MCF 10A (cell line): ENCODE measurements around the gene RAP1A. TPM values are rescaled to one million over a fixed set of nuclear protein-coding genes. Genes with fewer than 3 reads are reported as not detected.
"Not testable (repeated sequence)": the region's sequence is repeated elsewhere in the genome, so short reads cannot be mapped to it uniquely, and the experiment has no call there.

Experiments
- BruUV-seq: library from RNA; stranded (reverse); fragments of 400-500 nt; replicated peaks from 2 replicates; lab custom pipeline; 2021; lab: Mats Ljungman, UMichigan
- CTCF ChIA-PET: fragments of 300-600 bp; sonication (Branson Sonifier 250); formaldehyde crosslinking; extraction: SDS; loops from one replicate; lab custom pipeline; 2021; ENCODE audit warnings: antibody characterized with exemption, inconsistent platforms; lab: Yijun Ruan, JAX
- POLR2A ChIA-PET: fragments of 300-600, 350-650 bp; sonication (Branson Sonifier 250); formaldehyde crosslinking; extraction: SDS; loops from one replicate; lab custom pipeline; 2020; ENCODE audit warnings: antibody characterized with exemption, inconsistent platforms; lab: Yijun Ruan, JAX
- DNase-seq: peaks from one replicate; pipeline ENCODE4 v3.0.0-alpha.2; 2018; ENCODE audit not compliant: unreplicated experiment
- H3K27ac Mint-ChIP-seq: one replicate; pipeline ENCODE4 v1.8.0; 2022; ENCODE audit warnings: mild to moderate bottlenecking, low read depth, mixed read lengths; ENCODE audit not compliant: unreplicated experiment
- H3K27me3 Mint-ChIP-seq: one replicate; pipeline ENCODE4 v1.8.0; 2022; ENCODE audit warnings: mixed read lengths; ENCODE audit not compliant: insufficient read depth, unreplicated experiment
- H3K36me3 Mint-ChIP-seq: one replicate; pipeline ENCODE4 v1.8.0; 2022; ENCODE audit warnings: mild to moderate bottlenecking, moderate library complexity, mixed read lengths; ENCODE audit not compliant: insufficient read depth, unreplicated experiment
- H3K4me1 Mint-ChIP-seq: one replicate; pipeline ENCODE4 v1.8.0; 2022; ENCODE audit warnings: mixed read lengths; ENCODE audit not compliant: insufficient read depth, unreplicated experiment
- H3K4me3 Mint-ChIP-seq: one replicate; pipeline ENCODE4 v1.8.0; 2022; ENCODE audit warnings: mild to moderate bottlenecking, moderate library complexity, mixed read lengths; ENCODE audit not compliant: unreplicated experiment
- H3K9me3 Mint-ChIP-seq: one replicate; pipeline ENCODE4 v1.8.0; 2022; ENCODE audit warnings: mixed read lengths; ENCODE audit not compliant: unreplicated experiment
- CTCF ChIP-seq: fragments of 200-600 bp; IDR thresholded peaks from one replicate; pipeline ENCODE4 v1.8.0; 2022; ENCODE audit warnings: antibody characterized with exemption, mild to moderate bottlenecking; ENCODE audit not compliant: unreplicated experiment
- intact Hi-C: fragments of 100-400 bp; cut with micrococcal nuclease; formaldehyde crosslinking; loops from 2 replicates; pipeline ENCODE4 v1.14.1; 2022
- total RNA-seq: library from RNA; stranded (reverse); gene quantifications from 2 replicates; pipeline ENCODE4 v1.2.3, GENCODE V29; 2022

Gene RAP1A
- total RNA-seq, 1 experiment from 2014 or later = 39.3 TPM

- POLR2A ChIA-PET = no interaction called here
- TF ChIP-seq CTCF = no peak
- Mint-ChIP-seq H3K4me3 (no peak overlapping the region), H3K4me1 (peaks cover 16% of the 10 kb centered on the region), H3K36me3 (peaks cover 7% of the 10 kb centered on the region), H3K27me3 (no peaks in the 10 kb centered on the region), H3K27ac (no peak overlapping the region), H3K9me3 (no peaks in the 10 kb centered on the region)
- BruUV-seq = no TSS peak
- intact Hi-C loops = no loop called here
- DNase-seq = no peak
- CTCF ChIA-PET = no interaction called here
Observed at GRCh38 chr1:111630567-111630966, 11.0 kb downstream of the RAP1A start.

- intact Hi-C loops = no loop called here
- no peaks in the 10 kb centered on the region for H3K27me3 Mint-ChIP-seq
- peaks cover 12% of the 10 kb centered on the region for H3K4me1 Mint-ChIP-seq
- BruUV-seq = no TSS peak
- no peak for TF ChIP-seq CTCF
- peaks cover 7% of the 10 kb centered on the region for H3K36me3 Mint-ChIP-seq
- POLR2A ChIA-PET = no interaction called here
- DNase-seq = no peak
- CTCF ChIA-PET = no interaction called here
- no peak overlapping the region for H3K4me3 Mint-ChIP-seq
- no peak overlapping the region for H3K27ac Mint-ChIP-seq
- H3K9me3 Mint-ChIP-seq = no peaks in the 10 kb centered on the region
Observed at GRCh38 chr1:111631502-111631901, 11.9 kb downstream of the RAP1A start.

- CTCF ChIA-PET, DNase-seq: not testable (repeated sequence)
- H3K4me1 Mint-ChIP-seq = peaks cover 12% of the 10 kb centered on the region
Observed at GRCh38 chr1:111632771-111633170, 13.2 kb downstream of the RAP1A start.

GRCh38 chr1:111633736-111634247 is 14.2 kb downstream of the RAP1A start:
- BruUV-seq = no TSS peak
- H3K27me3 Mint-ChIP-seq = no peaks in the 10 kb centered on the region

More at GRCh38 chr1:111632771-111633170, 13.2 kb downstream of the RAP1A start:
- intact Hi-C loops, H3K36me3 Mint-ChIP-seq, H3K27ac Mint-ChIP-seq, POLR2A ChIA-PET, H3K4me3 Mint-ChIP-seq, H3K9me3 Mint-ChIP-seq, BruUV-seq, H3K27me3 Mint-ChIP-seq: not testable (repeated sequence)

More at GRCh38 chr1:111633736-111634247, 14.2 kb downstream of the RAP1A start:
- H3K4me3 Mint-ChIP-seq = no peak overlapping the region
- H3K27ac Mint-ChIP-seq = no peak overlapping the region
- intact Hi-C loops = no loop called here
- POLR2A ChIA-PET = interaction anchor here (0.6 kb wide), 1 partner anchor 40 kb away, joined by 4 read pairs; no protein-coding TSS in a partner anchor
- DNase-seq = no peak
- no peak for TF ChIP-seq CTCF
- no peaks in the 10 kb centered on the region for H3K9me3 Mint-ChIP-seq
- peaks cover 7% of the 10 kb centered on the region for H3K36me3 Mint-ChIP-seq
- CTCF ChIA-PET = interaction anchor here (0.7 kb wide), 1 partner anchor 58 kb away, joined by 3 read pairs; no protein-coding TSS in a partner anchor
- peaks cover 14% of the 10 kb centered on the region for H3K4me1 Mint-ChIP-seq
